ENCODE measurements around the gene STAMBPL1. TPM values are rescaled to one million over a fixed set of nuclear protein-coding genes. Genes with fewer than 3 reads are reported as not detected.
A peak's percentile ranks its signal among the peaks of the same experiment; 100 is the strongest.
"Not testable (repeated sequence)": the region's sequence is repeated elsewhere in the genome, so short reads cannot be mapped to it uniquely, and the experiment has no call there.

Gene STAMBPL1
- total and polyA plus RNA-seq, 8 donors = 1.2 to 3.5 (median 2.3) TPM

GRCh38 chr10:88833156-88833555, 46.9 kb upstream of the STAMBPL1 start:
- DNase-seq = no peak
- no peak for ATAC-seq
- Histone ChIP-seq H3K27me3 (no peaks in the 10 kb centered on the region), H3K36me3 (no peaks in the 10 kb centered on the region), H3K27ac (no peak overlapping the region), H3K4me1 (peaks cover 0 to 8% (median 0%) of the 10 kb centered on the region in 3 donors), H3K4me3 (no peak overlapping the region), H3K9me3 (no peaks in the 10 kb centered on the region)
- no peak for TF ChIP-seq CTCF (IDR thresholded peaks at IDR 0.05)
- intact Hi-C loops (cut with DNase I) = loop anchor here in 2 of 3 donors (5.0 to 10.0 kb wide), 2 partner anchors 99 to 102 kb away; no protein-coding TSS in a partner anchor
- FAIRE-seq = no peak
- WGBS, 2 donors = 87 to 91% methylated on average over 2 of the region's 2 CpGs

- Histone ChIP-seq H3K27ac (no peak overlapping the region), H3K9me3 (no peaks in the 10 kb centered on the region), H3K4me3 (no peak overlapping the region), H3K27me3 (no peaks in the 10 kb centered on the region), H3K4me1 (peaks cover 0 to 8% (median 0%) of the 10 kb centered on the region in 3 donors), H3K36me3 (no peaks in the 10 kb centered on the region)
- 54 to 71% methylated on average over 2 of the region's 2 CpGs for WGBS, 2 donors
- TF ChIP-seq CTCF (IDR thresholded peaks at IDR 0.05) = no peak
- FAIRE-seq = no peak
- peak in 1 of 4 donors; percentile 24 for ATAC-seq
- intact Hi-C loops (cut with DNase I) = loop anchor here in 2 of 3 donors (5.0 to 10.0 kb wide), 2 partner anchors 99 to 101 kb away; no protein-coding TSS in a partner anchor
- DNase-seq = no peak
Measured at GRCh38 chr10:88833723-88834122, 46.3 kb upstream of the STAMBPL1 start.

- Histone ChIP-seq H3K27ac (no peak overlapping the region), H3K4me1 (peaks cover under 1 to 18% (median 6%) of the 10 kb centered on the region in 3 donors), H3K36me3 (no peaks in the 10 kb centered on the region), H3K27me3 (no peaks in the 10 kb centered on the region), H3K9me3 (no peaks in the 10 kb centered on the region), H3K4me3 (no peak overlapping the region)
- ATAC-seq (peak; percentile 87 to 96 (median 94)), FAIRE-seq (peak; percentile 96), DNase-seq (peak; percentile 74 to 88 (median 82))
- 13 to 16% methylated on average over 10 of the region's 10 CpGs for WGBS, 2 donors
- peak; percentile 69 to 78 (median 72) for TF ChIP-seq CTCF (IDR thresholded peaks at IDR 0.05)
- intact Hi-C loops (cut with DNase I) = loop anchor here in 1 of 3 donors (10.0 kb wide), 1 partner anchor 99 kb away; no protein-coding TSS in a partner anchor
Measured at GRCh38 chr10:88835096-88835909, 44.7 kb upstream of the STAMBPL1 start.

- no peak for DNase-seq
- H3K4me3 ChIP-seq = no peak overlapping the region
- no peaks in the 10 kb centered on the region for H3K36me3 ChIP-seq
- FAIRE-seq = no peak
- WGBS, 2 donors = 9 to 11% methylated on average over 2 of the region's 2 CpGs
- peaks cover 7 to 24% (median 9%) of the 10 kb centered on the region in 3 donors for H3K4me1 ChIP-seq
- intact Hi-C loops (cut with DNase I) = loop anchor here in 1 of 3 donors (10.0 kb wide), 1 partner anchor 99 kb away; no protein-coding TSS in a partner anchor
- H3K27ac ChIP-seq = no peak overlapping the region
- peak in 1 of 4 donors; percentile 4 for ATAC-seq
- no peaks in the 10 kb centered on the region for H3K9me3 ChIP-seq
- no peaks in the 10 kb centered on the region for H3K27me3 ChIP-seq
- no peak for TF ChIP-seq CTCF (IDR thresholded peaks at IDR 0.05)
Measured at GRCh38 chr10:88835910-88836221, 44.2 kb upstream of the STAMBPL1 start.

GRCh38 chr10:88837632-88838031, 42.4 kb upstream of the STAMBPL1 start:
- not testable (repeated sequence) for H3K4me3 ChIP-seq, H3K36me3 ChIP-seq, H3K9me3 ChIP-seq, H3K27ac ChIP-seq, FAIRE-seq, DNase-seq, ATAC-seq, H3K27me3 ChIP-seq
- intact Hi-C loops (cut with DNase I) = loop anchor here in 1 of 3 donors (10.0 kb wide), 1 partner anchor 97 kb away; no protein-coding TSS in a partner anchor
- H3K4me1 ChIP-seq = peaks cover 7 to 30% (median 13%) of the 10 kb centered on the region in 3 donors

All from pancreas (tissue), 10 donors.